ENCODE results near the gene SLC39A8. TPM values are rescaled to one million over a fixed set of nuclear protein-coding genes. Genes with fewer than 3 reads are reported as not detected.

SLC39A8 gene
- polyA plus RNA-seq, 3 donors = 1.8 to 7.8 (median 6.1) TPM

DNA sequence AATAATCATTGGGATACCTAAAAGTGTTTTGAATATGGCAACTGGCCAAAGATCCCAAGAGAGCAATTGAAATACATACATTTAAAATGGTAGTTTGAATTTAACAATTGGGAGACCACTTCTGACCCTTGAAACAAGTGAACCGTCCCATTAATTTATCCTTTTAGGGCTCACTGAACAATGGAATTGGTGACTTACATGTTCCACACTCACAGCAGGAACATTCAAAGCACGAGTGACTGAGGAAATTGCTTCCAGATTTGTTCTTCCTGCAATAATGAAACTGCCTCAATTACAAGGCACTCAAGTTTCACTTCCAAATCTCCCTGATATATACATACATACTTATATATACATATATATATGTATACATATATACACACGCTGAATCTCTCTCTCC, 20.6 kb downstream of the SLC39A8 start:
- Mint-ChIP-seq H3K9me3 (no peaks in the 10 kb centered on the region), H3K27ac (no peak overlapping the region), H3K27me3 (ENCODE audit: low read depth in 3 of 3) (no peaks in the 10 kb centered on the region), H3K4me1 (peaks cover 17% of the 10 kb centered on the region), H3K4me3 (no peak overlapping the region), H3K36me3 (peaks cover 0 to 2% of the 10 kb centered on the region in 2 donors)
- Histone ChIP-seq H3K4me1 (ENCODE audit: control insufficient read depth in 1 of 2, insufficient read depth in 2 of 2, low read length in 2 of 2) (peaks cover 2 to 4% of the 10 kb centered on the region in 2 donors), H3K79me2 (ENCODE audit: insufficient read depth, low read length) (no peaks in the 10 kb centered on the region), H3K9ac (ENCODE audit: insufficient read depth, low read length, poor library complexity, severe bottlenecking) (no peak overlapping the region), H3K4me3 (replicated peaks in 1 of 3; ENCODE audit: low read depth in 2 of 3, low read length in 3 of 3) (no peak overlapping the region), H3K36me3 (replicated peaks in 1 of 2; ENCODE audit: control insufficient read depth in 1 of 2, insufficient read depth in 2 of 2, low read length in 2 of 2) (no peaks in the 10 kb centered on the region), H3K27ac (ENCODE audit: low read depth in 1 of 2, low read length in 2 of 2) (no peak overlapping the region), H3K9me3 (replicated peaks in 1 of 2; ENCODE audit: control insufficient read depth in 1 of 2, insufficient read depth in 1 of 2, low read length in 2 of 2) (no peaks in the 10 kb centered on the region), H4K20me1 (ENCODE audit: insufficient read depth, low read length) (no peaks in the 10 kb centered on the region), H3K27me3 (ENCODE audit: control insufficient read depth in 2 of 2, insufficient read depth in 2 of 2, low read length in 2 of 2) (no peaks in the 10 kb centered on the region), H2AFZ (ENCODE audit: insufficient read depth, low read depth, low read length, poor library complexity, severe bottlenecking) (peak overlapping the region; percentile 16), H3K4me2 (replicated peaks; ENCODE audit: extremely low read depth, low read length, poor library complexity, severe bottlenecking) (no peak overlapping the region)
- no peak for DNase-seq
- no peak for TF ChIP-seq CTCF (IDR thresholded peaks at IDR 0.05)
- 75% methylated on average over 1 of the region's 3 CpGs for WGBS (ENCODE audit: insufficient coverage)
- intact Hi-C loops (cut with micrococcal nuclease) = no loop called here

DNA sequence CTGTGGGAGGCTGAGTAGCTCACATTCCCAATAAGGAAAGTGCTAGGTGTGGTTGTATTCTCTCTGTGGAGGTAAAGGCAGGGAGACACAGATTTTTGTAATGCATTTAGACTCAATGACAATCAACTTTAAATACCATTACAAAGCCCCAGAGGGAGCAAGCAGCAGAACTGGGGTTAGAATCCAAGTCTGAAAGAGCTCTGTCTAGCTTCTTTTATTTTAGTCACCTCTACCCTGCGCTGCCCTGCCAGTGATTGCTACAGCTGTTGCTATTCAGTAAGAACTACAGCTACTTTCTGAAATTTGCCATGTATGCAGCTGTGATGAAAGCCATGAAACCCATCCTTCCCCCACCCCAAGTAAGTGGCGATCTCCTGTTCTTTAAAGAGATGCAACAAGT, 22.5 kb downstream of the SLC39A8 start:
- Histone ChIP-seq H3K4me2 (replicated peaks; ENCODE audit: extremely low read depth, low read length, poor library complexity, severe bottlenecking) (no peak overlapping the region), H4K20me1 (ENCODE audit: insufficient read depth, low read length) (no peaks in the 10 kb centered on the region)

More for the DNA sequence above, 22.5 kb downstream of the SLC39A8 start:
- no peak overlapping the region for H2AFZ ChIP-seq (ENCODE audit: insufficient read depth, low read depth, low read length, poor library complexity, severe bottlenecking)
- no peaks in the 10 kb centered on the region for H3K36me3 ChIP-seq (replicated peaks in 1 of 2; ENCODE audit: control insufficient read depth in 1 of 2, insufficient read depth in 2 of 2, low read length in 2 of 2)
- Mint-ChIP-seq H3K27ac (no peak overlapping the region), H3K4me1 (peaks cover 15% of the 10 kb centered on the region), H3K36me3 (peaks cover 0 to 2% of the 10 kb centered on the region in 2 donors), H3K9me3 (no peaks in the 10 kb centered on the region), H3K4me3 (no peak overlapping the region), H3K27me3 (ENCODE audit: low read depth in 3 of 3) (no peaks in the 10 kb centered on the region)
- no peak for TF ChIP-seq CTCF (IDR thresholded peaks at IDR 0.05)
- no peak overlapping the region for H3K27ac ChIP-seq (ENCODE audit: low read depth in 1 of 2, low read length in 2 of 2)
- H3K79me2 ChIP-seq (ENCODE audit: insufficient read depth, low read length) = no peaks in the 10 kb centered on the region
- DNase-seq = no peak
- no CpG with 5 or more reads among the region's 2 CpGs for WGBS (ENCODE audit: insufficient coverage)
- H3K4me3 ChIP-seq (replicated peaks in 1 of 3; ENCODE audit: low read depth in 2 of 3, low read length in 3 of 3) = no peak overlapping the region
- H3K27me3 ChIP-seq (ENCODE audit: control insufficient read depth in 2 of 2, insufficient read depth in 2 of 2, low read length in 2 of 2) = no peaks in the 10 kb centered on the region
- H3K4me1 ChIP-seq (ENCODE audit: control insufficient read depth in 1 of 2, insufficient read depth in 2 of 2, low read length in 2 of 2) = peaks cover 2 to 4% of the 10 kb centered on the region in 2 donors
- H3K9me3 ChIP-seq (replicated peaks in 1 of 2; ENCODE audit: control insufficient read depth in 1 of 2, insufficient read depth in 1 of 2, low read length in 2 of 2) = no peaks in the 10 kb centered on the region
- no peak overlapping the region for H3K9ac ChIP-seq (ENCODE audit: insufficient read depth, low read length, poor library complexity, severe bottlenecking)
- intact Hi-C loops (cut with micrococcal nuclease) = no loop called here

Data from CD14-positive monocyte (primary cell).